Endothelial cell of umbilical vein (primary cell): ENCODE measurements around the gene SLFN12L.
"Not testable (repeated sequence)": the region's sequence is repeated elsewhere in the genome, so short reads cannot be mapped to it uniquely, and the experiment has no call there.

Source experiments
- FOS ChIP-seq: IDR thresholded peaks from 2 replicates; pipeline ENCODE4 v1.6.1; 2011; ENCODE audit warnings: mild to moderate bottlenecking, low read length, moderate library complexity, borderline replicate concordance; ENCODE audit not compliant: insufficient read depth
- MYC ChIP-seq: IDR thresholded peaks from one replicate; pipeline ENCODE4 v1.6.1; 2011; ENCODE audit warnings: mild to moderate bottlenecking, low read depth, low read length

DNA sequence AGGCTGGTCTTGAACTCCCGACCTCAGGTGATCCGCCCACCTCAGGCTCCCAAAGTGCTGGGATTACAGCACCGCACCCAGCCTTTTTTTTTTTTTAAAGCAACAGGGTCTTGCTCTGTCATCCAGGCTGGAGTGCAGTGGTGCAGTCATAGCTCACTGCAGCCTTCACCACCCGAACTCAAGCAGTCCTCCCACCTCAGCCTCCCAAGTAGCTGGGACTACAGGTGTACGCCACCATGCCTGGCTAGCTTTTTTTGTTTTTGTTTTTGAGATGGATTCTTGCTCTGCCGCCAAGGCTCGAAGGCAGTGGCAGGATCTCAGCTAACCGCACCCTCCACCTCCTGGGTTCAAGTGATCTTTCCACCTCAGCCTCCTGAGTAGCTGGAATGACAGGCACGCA is 2.1 kb downstream of the SLFN12L start:
- not testable (repeated sequence) for TF ChIP-seq FOS, MYC
